KOPT-K1 (cell line): ENCODE measurements around the gene GJC2.

Experiments
- H3K27ac ChIP-seq: fragments of 200-600 bp; sonication (generic); 2 replicates; pipeline ENCODE4 v1.5.1; 2016; ENCODE audit warnings: antibody characterized with exemption, mild to moderate bottlenecking, low read depth, low read length; ENCODE audit not compliant: poor library complexity, severe bottlenecking
- H3K36me3 ChIP-seq: fragments of 200-600 bp; sonication (generic); 2 replicates; pipeline ENCODE4 v1.5.1; 2017; ENCODE audit warnings: antibody characterized with exemption, mild to moderate bottlenecking, low read length, moderate library complexity; ENCODE audit not compliant: insufficient read depth
- H3K9me3 ChIP-seq: fragments of 200-600 bp; sonication (generic); 2 replicates; pipeline ENCODE4 v1.5.1; 2017; ENCODE audit warnings: antibody characterized with exemption, low read length, mild to moderate bottlenecking; ENCODE audit not compliant: insufficient read depth, poor library complexity, severe bottlenecking

GJC2 gene

DNA sequence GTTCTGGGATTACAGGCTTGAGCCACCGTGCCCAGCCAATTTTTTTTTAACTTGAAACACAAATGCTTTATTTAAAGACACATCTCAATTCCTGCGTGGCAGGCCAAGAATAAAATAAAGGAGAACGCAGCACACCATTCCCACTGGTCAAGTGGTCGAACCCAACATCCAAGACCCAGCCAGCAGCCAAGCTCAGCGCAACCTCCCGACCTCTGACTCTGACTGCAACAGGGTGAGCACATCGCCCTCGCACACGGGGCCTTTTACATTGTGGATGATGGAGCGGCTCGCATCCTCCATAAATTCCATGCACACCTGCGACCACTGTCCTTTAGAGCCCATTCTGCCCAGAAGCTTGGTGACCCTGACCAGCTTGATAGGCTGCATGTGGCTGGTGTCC lies 15.1 kb upstream of the GJC2 start:
- Histone ChIP-seq H3K27ac (no peak overlapping the region), H3K36me3 (no peaks in the 10 kb centered on the region), H3K9me3 (no peaks in the 10 kb centered on the region)

DNA sequence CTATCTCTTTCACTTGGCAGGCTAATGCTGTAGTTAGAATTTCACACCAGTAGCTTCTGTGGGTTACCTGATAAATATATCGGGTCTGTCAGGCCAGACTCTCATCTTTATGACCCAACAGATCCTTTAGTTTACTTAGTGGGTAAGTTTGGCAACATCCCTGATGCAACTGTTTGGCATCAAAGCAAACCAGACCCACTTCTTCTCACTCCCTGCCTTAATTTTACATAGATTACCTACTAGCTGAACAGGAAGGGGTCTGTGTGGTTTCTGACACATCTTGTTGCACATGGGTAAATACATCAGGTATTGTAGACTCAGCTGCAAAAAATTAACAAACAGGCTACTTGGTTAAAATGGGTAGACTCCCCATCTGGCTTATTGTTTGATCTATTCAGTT lies 12.8 kb upstream of the GJC2 start:
- Histone ChIP-seq H3K36me3 (no peaks in the 10 kb centered on the region), H3K9me3 (no peaks in the 10 kb centered on the region), H3K27ac (peak overlapping the region; percentile 26)

DNA sequence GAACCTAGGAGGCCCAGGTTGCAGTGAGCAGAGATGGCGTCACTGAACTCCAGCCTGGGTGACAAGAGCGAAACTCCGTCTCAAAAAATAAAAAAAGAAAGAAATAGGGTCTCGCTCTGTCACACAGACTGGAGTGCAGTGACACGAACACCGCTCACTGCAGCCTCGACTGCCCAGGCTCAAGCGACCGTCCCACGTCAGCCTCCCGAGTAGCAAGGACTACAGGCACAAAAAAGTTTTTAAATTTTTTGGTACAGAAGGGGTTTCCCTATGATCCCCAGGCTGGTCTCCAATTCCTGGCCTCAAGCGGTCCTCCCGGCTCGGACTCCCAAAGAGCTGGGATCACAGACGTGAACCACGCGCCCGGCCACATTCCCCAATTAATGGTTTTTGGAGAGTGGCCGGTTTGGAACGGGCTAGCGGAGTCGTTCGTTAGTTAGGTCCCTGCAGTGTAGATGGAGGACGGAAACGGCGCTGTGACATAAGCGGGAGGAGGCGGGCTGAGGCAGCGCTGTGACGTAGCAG lies 10.3 kb upstream of the GJC2 start:
- Histone ChIP-seq H3K36me3 (peaks cover 6% of the 10 kb centered on the region; the same call in 1 of the 2 replicates), H3K27ac (peak overlapping the region; percentile 83), H3K9me3 (no peaks in the 10 kb centered on the region)

DNA sequence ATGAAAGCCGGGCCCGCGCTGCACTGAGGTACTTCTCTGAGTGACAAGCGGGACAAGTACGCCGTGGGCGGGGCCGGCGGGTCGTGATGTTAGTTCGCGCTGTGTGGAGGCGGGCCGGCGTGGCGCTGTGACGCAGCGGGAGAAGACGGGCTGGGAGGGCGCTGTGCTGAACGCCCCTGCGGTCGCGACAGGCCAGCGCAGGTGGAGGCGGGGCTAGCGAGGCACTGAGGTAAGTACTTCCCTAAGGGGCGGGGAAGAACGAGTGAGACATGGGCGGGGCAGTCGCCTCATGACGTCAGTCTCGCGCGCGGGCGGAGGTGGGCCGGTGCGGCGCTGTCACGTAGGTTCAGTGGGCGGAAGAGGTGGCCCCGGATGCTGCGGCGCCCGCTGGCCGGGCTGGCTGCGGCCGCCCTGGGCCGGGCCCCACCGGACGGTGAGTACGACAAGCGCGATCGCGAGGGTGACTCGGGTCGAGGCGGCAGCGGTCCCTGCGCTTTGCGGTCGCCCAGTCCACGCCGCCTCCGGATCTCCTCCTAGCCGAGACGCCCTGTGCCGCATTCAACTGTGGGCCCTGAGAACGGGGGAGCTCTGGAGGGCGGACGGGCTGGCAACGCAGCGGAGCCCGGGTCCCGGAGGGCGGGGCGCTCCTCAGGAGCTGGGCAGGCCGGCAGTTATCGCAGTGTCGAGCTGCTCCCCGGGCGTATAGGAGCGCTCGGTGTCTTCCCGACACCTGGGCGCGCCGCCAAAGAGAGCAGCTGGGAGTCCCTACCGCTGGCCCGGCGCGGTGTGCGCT lies 9.6 kb upstream of the GJC2 start, which contains the start of gene GUK1:
Gene GUK1 (plus strand): TSS at position 349 of the 793 bp plus-strand sequence. CDS start 24 bp downstream, at position 373.
- Histone ChIP-seq H3K9me3 (no peaks in the 10 kb centered on the region), H3K27ac (peak within 1 kb of the TSS; percentile 83), H3K36me3 (peaks cover 13% of the 10 kb centered on the region)

DNA sequence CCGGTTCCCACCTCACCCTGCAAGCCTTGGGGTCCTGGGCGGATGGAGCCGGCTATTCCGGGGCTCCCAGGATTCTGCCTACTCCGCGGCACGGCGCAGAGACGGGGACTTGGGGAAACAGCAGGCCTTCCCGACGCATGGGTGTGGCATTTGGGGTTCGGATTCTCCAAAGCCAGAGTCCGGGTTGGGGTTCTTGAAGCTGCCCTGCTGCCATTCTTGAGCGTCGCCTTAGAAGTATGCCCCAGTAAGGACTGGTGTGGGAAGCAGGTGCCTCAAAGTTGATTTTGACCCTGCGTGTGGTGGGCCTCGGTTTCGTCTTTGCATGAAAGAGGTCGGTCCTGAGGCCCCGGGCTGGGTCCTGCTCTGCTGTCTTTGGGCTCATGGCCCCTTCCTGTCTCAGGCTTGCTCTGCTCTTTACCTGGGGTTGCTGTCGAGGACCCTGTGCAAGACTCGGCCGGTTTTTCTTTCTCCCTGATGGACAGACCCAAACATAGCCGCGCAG lies 9.0 kb upstream of the GJC2 start:
- Histone ChIP-seq H3K36me3 (peaks cover 19% of the 10 kb centered on the region), H3K27ac (peak overlapping the region; percentile 83), H3K9me3 (no peaks in the 10 kb centered on the region)

DNA sequence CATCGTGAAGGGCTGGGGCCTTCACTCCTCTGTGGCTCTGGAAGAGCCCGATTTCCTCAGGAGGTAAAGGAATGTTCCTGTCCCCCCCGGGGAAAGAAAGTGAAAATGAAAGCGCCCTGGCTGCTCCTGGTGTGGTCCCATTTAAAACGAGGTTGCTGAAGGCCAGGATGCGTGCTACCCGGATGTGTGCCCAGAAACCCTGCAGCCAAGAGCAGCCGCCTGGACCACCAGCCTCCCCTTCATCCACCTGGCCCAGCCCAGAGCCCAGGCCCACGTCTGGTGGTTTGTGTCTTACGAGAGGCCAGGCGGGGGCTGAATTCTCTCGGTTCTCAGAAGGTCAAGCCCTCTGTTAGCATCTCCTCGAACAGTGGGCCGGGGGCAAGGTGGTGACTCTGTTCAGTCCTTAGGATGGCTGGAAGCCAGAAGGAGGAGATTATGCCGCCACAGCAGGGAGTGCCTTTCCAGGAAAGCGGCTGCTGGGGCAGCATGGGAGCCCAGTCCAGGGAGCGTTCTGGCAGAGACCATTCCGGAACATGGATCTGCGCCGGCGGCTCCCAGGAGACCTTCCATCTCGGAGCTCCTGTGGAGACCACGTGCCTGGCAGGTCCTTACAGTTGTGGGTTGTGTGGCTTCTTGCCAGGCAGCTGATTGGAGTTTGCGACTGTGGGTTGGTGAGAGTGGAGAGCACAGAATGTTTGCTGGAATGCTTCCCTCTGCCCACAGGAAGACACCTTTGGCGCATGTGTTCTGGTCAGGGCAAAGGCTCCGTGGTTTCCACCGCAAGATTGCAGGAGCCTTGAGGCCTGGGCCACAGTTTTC lies 8.3 kb upstream of the GJC2 start:
- peak overlapping the region; percentile 83 for H3K27ac ChIP-seq
- H3K9me3 ChIP-seq = no peaks in the 10 kb centered on the region
- peaks cover 26% of the 10 kb centered on the region for H3K36me3 ChIP-seq

DNA sequence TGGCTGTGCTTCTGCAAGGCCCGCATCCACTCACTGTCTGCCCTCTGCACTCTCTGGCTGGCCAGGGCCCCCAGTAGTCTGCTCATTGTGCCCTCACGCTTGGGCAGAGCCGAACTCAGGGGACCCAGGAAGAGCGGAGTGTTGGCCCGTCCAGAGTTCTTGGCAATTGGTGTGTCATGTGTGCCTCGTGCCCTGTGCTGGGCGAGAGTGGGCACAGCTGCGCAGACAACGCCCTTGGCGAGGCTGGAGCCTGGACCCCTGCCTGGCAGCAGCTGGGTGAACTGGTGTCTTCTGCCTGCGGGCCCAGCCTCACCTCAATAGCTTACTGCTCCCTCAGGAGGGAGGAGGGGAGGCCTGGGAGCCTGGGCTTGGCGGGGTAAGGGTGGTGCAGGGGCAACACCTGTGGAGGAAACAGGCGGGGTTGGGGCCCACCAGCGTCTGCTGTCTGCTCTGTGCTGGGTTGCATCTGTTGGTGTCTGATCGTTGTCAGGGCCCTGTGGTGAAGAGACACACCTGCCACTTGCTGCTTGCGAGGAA lies 7.5 kb upstream of the GJC2 start:
- H3K27ac ChIP-seq = peak overlapping the region; percentile 83
- peaks cover 34% of the 10 kb centered on the region for H3K36me3 ChIP-seq
- no peaks in the 10 kb centered on the region for H3K9me3 ChIP-seq

DNA sequence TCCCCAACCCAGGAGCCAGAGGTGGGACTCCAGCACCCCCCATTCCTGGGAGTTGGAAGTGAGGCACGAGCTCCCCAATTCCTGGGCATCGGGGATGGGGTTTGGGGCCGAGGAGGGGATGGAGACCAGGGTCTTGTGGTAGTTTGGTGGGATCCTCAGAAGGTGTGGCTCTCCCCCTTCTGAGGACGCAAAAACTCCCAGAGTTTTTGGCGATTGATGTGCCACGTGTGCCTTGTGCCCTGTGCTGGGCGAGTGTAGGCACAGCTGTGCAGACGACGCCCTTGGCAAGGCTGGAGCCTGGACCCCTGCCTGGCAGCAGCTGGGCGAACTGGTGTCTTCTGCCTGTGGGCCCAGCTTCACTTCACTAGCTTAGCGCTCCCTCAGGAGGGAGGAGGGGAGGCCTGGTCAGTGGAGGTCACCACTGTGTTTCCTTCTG lies 7.0 kb upstream of the GJC2 start:
- Histone ChIP-seq H3K9me3 (no peaks in the 10 kb centered on the region), H3K27ac (peak overlapping the region; percentile 83)

DNA sequence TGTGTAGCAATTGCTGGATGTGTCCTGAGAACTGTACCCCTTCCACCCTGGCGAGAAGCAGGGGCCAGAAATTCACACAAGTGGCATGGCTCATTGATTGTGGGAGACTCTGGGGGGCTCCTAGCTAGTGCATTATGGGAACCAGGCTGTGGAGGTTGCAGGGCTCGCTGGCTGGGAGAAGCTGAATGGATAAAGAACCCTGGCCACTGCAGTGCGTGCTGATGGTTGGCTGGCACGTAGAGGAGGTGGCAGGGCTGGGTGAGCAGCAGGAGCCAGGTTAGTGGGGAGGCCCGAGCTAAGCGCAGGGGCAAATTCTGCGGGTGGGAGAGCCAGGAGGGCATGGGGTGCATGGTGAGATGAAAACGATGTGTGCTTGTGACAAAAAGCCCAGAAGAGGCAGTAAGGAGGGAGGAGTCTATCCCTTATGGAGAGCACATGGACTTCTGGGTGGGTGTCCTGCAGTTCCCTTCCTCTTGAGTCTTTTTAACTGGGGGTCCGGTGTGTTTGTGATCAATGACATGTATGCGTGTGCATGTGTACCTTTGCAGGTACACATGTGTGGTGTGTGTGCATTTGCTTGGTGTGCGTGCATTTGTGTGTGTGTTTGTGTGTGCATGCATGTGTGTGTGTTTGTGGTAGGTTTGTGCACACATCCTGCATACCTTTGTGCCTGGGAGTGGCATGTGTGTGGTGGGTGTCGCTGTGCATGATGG lies 6.1 kb upstream of the GJC2 start:
- Histone ChIP-seq H3K36me3 (peaks cover 48% of the 10 kb centered on the region), H3K27ac (peak overlapping the region; percentile 83), H3K9me3 (no peaks in the 10 kb centered on the region)

More for the DNA sequence above, 7.0 kb upstream of the GJC2 start:
- peaks cover 39% of the 10 kb centered on the region for H3K36me3 ChIP-seq

DNA sequence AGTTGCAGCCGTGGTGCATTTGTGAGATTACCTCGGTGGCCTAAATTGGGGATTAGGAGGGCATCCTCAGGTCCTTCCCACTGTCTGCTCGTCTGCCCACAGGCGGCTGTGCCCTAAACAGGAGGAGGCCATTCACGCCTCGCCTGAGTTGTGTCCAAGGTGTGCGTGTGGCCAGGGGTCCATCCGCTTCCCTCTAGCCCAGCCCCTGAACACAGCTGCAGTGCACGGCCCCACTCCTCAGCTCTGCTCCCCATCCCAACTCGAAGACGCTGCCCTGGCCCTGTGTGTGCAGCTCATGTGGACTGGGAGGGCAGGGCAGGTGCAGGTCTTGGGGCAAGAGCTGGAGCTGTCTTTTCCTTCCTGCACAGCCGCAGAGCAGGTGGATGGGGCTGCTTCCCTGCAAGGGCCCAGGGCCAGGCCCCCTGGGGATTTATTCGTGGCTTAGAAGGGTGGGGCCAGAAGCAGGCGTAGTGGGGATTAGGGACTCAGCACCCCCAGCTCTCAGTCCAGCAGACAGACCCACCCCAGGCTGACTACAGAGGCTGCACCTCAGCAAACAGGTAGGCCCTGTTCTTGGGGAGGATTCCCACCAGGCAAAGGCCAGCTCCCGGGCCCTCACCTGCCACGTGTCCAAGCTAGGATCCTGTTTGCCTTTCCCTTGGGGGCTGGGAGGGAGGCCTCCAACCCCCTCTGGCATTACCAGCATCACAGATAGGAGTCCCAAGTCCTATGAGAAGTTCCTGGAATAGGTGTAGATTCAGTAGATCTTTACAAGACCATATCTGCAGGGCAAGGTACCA lies 5.3 kb upstream of the GJC2 start:
- Histone ChIP-seq H3K9me3 (no peaks in the 10 kb centered on the region), H3K36me3 (peaks cover 55% of the 10 kb centered on the region), H3K27ac (peak overlapping the region; percentile 12)

DNA sequence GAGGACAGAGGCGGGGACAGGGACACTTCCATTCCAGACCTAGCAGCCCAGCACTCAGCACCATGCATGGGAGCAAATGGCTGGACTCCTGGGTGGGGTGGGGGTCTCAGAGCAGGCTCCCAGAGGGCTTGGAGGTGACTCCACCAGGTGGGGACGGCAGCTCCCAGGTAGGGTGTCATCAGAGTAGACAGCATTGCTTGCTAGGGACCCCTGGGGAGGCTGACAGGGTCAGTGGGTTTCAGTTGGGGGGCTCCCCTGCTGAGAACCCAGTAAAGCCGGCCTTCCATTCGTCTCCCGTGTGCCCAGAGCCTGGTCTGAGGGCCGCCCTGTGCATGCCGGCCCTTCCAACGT lies 4.8 kb upstream of the GJC2 start:
- Histone ChIP-seq H3K36me3 (peaks cover 61% of the 10 kb centered on the region), H3K9me3 (no peaks in the 10 kb centered on the region), H3K27ac (no peak overlapping the region)

DNA sequence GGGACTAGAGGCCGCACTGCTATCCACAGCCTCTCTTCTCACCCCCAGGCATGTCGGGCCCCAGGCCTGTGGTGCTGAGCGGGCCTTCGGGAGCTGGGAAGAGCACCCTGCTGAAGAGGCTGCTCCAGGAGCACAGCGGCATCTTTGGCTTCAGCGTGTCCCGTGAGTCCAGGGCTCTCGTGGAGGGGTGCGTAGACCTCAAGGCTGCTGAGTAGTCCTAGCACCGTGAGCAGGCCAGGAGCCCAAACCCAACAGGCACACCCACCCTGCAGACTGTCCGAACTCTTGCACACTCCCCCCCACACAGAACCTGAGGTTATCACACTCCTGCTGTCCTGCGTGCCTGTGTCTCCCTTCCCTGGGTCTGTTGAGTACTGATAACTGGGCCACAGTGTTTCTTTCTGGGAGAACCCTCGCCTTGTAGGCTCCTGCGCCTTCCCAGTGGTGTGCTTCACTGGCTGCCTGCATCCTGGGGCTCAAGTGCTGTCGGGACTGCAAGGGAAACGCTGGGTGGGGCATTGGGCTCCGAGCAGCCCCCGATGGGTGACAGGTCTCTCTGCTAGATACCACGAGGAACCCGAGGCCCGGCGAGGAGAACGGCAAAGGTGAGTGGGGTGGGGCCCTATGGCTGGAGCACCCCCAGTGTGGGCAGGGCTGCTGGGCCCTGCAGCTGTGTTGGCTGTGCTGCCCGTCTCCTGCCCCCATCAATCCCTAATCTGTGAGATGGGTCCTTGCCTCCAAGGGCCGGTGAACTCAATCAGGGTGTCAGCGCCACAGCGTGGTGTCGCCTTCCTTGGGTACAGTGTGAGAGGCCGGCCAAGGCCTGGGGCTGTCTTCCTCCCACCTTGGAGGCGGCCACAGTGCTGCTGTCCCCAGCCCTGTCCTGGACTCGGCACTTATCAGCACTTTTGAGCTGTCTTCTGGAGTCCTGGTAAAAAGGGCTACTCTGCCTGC lies 4.0 kb upstream of the GJC2 start:
- Histone ChIP-seq H3K36me3 (peaks cover 67% of the 10 kb centered on the region), H3K27ac (no peak overlapping the region), H3K9me3 (no peaks in the 10 kb centered on the region)
